ENCODE results near the gene ZCCHC17. TPM values are rescaled to one million over a fixed set of nuclear protein-coding genes. Genes with fewer than 3 reads are reported as not detected.

ZCCHC17 gene
- total RNA-seq, 4 donors from 2014 or later, result 20.4 to 23.5 (median 21.7) TPM

- TF ChIP-seq CTCF (IDR thresholded peaks at IDR 0.05; ENCODE audit: low read depth), result no peak
Measured at GRCh38 chr1:31297277-31298247, 730 bp downstream of the ZCCHC17 start.

GRCh38 chr1:31299365-31299764 lies 2.5 kb downstream of the ZCCHC17 start:
- no peak for TF ChIP-seq CTCF (IDR thresholded peaks at IDR 0.05; ENCODE audit: low read depth)

GRCh38 chr1:31300193-31300592 lies 3.4 kb downstream of the ZCCHC17 start:
- no peak for TF ChIP-seq CTCF (IDR thresholded peaks at IDR 0.05; ENCODE audit: low read depth)

DNA sequence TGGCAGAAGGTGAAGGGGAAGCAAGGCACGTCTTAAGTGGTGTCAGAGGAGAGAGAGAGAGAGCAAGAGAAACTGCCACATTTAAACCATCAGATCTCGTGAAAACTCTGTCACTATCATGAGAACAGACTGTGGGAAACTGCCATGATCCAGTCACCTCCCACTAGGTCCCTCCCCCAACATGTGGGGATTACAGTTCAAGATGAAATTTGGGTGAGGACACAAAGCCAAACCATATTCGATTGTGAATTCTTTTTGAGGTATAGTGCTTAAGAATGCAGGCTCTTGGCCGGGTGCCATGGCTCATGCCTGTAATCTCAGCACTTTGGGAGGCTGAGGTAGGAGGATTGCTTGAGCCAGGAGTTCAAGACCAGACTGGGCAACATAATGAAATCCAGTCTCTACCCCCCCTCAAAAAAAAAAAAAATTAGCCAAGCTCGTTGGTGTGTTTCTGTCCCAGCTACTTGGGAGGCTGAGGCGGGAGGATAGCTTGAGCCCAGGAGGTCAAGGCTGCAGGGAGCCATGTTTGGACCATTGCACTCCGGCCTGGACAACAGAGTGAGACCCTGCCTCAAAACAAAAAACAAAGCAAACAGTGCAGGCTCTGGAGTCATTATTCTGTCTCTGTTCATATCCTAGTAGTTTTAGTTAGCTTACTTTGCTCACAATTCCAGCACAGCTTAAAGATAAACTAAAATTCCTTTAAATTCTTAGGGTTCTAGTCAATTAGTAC lies 6.0 kb downstream of the ZCCHC17 start:
- TF ChIP-seq CTCF (IDR thresholded peaks at IDR 0.05; ENCODE audit: low read depth), result no peak

GRCh38 chr1:31306278-31306677 lies 9.4 kb downstream of the ZCCHC17 start:
- no peak for TF ChIP-seq CTCF (IDR thresholded peaks at IDR 0.05; ENCODE audit: low read depth)

- no peak for TF ChIP-seq CTCF (IDR thresholded peaks at IDR 0.05; ENCODE audit: low read depth)
Measured at GRCh38 chr1:31308036-31308435, 11.2 kb downstream of the ZCCHC17 start.

DNA sequence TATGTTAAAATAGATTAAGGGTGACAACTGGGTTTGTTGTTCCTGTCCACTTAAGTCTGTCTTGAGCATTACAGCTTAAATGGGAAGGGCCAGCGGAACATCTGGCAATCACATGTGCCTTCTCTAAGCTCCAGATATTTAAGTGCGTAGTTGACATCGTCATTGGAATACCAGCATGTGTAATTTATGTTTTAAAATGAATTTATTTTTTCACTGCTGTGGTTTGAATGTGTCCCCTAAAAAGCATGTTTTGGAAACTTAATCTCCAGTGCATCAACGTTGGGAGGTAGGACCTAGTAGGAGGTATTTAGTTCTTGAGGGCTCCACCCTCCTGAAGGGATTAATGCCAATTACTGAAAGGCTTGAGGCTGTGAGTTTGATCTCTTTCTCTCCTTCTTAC lies 13.4 kb downstream of the ZCCHC17 start:
- TF ChIP-seq CTCF (IDR thresholded peaks at IDR 0.05; ENCODE audit: low read depth), result no peak
